Osteocyte (in vitro differentiated cells): ENCODE data around the gene DDX51. TPM values are rescaled to one million over a fixed set of nuclear protein-coding genes. Genes with fewer than 3 reads are reported as not detected.

ENCODE experiments used
- DNase-seq: peaks from one replicate; pipeline ENCODE4 v3.0.0; 2021; ENCODE audit warnings: mixed read lengths; ENCODE audit not compliant: unreplicated experiment; ENCODE audit errors: extremely low spot score
- H3K27ac Mint-ChIP-seq: one replicate; pipeline ENCODE4 v1.8.0; 2021; ENCODE audit warnings: mild to moderate bottlenecking, mixed read lengths; ENCODE audit not compliant: unreplicated experiment
- H3K27me3 Mint-ChIP-seq: one replicate; pipeline ENCODE4 v1.8.0; 2021; ENCODE audit warnings: mixed read lengths; ENCODE audit not compliant: unreplicated experiment
- H3K36me3 Mint-ChIP-seq: one replicate; pipeline ENCODE4 v1.8.0; 2021; ENCODE audit warnings: mixed read lengths; ENCODE audit not compliant: unreplicated experiment
- H3K4me1 Mint-ChIP-seq: one replicate; pipeline ENCODE4 v1.8.0; 2021; ENCODE audit warnings: mixed read lengths; ENCODE audit not compliant: unreplicated experiment
- H3K4me3 Mint-ChIP-seq: one replicate; pipeline ENCODE4 v1.8.0; 2021; ENCODE audit warnings: mild to moderate bottlenecking, moderate library complexity, mixed read lengths; ENCODE audit not compliant: unreplicated experiment
- H3K9me3 Mint-ChIP-seq: one replicate; pipeline ENCODE4 v1.8.0; 2021; ENCODE audit warnings: mixed read lengths; ENCODE audit not compliant: unreplicated experiment
- total RNA-seq: library from RNA; stranded (reverse); gene quantifications from 2 replicates; pipeline ENCODE4 v1.2.1, GENCODE V29; 2021
- TF ChIP-seq, protein P1 (sequence below): fragments of 200-600 bp; sonication (generic); IDR thresholded peaks from 2 replicates; pipeline ENCODE4 v1.5.0; 2021; ENCODE audit warnings: antibody characterized with exemption, mild to moderate bottlenecking, moderate library complexity

Gene DDX51
- total RNA-seq, 1 donor from 2014 or later = 17.7 TPM

DNA sequence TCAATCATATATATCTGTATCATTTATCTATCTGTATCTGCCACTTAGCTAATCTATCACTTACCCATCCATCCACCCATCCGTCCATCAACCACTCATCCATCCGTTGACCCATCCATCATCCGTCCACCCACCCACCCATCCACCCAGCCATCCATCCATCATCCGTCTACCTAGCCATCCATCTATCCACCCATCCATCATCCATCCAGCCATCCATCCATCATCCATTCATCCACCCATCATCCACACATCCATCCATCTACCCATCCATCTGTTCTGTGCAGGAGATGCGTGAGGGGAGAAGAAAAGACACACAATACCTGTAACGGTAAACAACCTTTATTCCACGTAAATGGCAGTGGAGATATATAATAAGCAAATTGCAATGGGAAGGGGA is 20.3 kb upstream of the DDX51 start:
- Mint-ChIP-seq H3K27me3 (peaks cover 2% of the 10 kb centered on the region), H3K4me3 (no peak overlapping the region), H3K27ac (no peak overlapping the region), H3K36me3 (no peaks in the 10 kb centered on the region), H3K9me3 (no peaks in the 10 kb centered on the region), H3K4me1 (peaks cover 8% of the 10 kb centered on the region)
- no peak for DNase-seq
- TF ChIP-seq, protein P1, sequence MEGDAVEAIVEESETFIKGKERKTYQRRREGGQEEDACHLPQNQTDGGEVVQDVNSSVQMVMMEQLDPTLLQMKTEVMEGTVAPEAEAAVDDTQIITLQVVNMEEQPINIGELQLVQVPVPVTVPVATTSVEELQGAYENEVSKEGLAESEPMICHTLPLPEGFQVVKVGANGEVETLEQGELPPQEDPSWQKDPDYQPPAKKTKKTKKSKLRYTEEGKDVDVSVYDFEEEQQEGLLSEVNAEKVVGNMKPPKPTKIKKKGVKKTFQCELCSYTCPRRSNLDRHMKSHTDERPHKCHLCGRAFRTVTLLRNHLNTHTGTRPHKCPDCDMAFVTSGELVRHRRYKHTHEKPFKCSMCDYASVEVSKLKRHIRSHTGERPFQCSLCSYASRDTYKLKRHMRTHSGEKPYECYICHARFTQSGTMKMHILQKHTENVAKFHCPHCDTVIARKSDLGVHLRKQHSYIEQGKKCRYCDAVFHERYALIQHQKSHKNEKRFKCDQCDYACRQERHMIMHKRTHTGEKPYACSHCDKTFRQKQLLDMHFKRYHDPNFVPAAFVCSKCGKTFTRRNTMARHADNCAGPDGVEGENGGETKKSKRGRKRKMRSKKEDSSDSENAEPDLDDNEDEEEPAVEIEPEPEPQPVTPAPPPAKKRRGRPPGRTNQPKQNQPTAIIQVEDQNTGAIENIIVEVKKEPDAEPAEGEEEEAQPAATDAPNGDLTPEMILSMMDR = no peak

DNA sequence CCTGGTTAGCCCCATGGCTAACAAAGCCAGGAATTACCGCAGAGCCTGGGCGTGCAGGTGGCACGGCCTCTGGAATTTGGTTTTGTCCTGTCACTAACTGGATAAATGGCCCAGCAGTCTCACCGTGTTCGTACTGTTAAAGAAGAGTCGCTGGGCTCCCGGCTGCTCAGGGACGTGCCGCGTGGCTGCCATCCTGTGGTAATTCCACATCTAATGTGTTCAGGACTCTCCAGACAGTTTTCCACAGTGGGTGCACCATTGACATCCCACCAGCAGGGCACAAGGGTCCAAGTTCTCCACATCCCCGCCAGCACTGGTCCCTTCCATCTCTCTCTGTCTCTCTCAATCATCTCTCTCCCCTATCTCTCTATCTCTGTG is 19.8 kb upstream of the DDX51 start:
- no peaks in the 10 kb centered on the region for H3K36me3 Mint-ChIP-seq
- peaks cover 8% of the 10 kb centered on the region for H3K4me1 Mint-ChIP-seq
- H3K27me3 Mint-ChIP-seq = peaks cover 2% of the 10 kb centered on the region
- H3K4me3 Mint-ChIP-seq = no peak overlapping the region
- TF ChIP-seq, protein P1 = no peak
- no peak for DNase-seq
- H3K27ac Mint-ChIP-seq = no peak overlapping the region
- H3K9me3 Mint-ChIP-seq = no peaks in the 10 kb centered on the region

DNA sequence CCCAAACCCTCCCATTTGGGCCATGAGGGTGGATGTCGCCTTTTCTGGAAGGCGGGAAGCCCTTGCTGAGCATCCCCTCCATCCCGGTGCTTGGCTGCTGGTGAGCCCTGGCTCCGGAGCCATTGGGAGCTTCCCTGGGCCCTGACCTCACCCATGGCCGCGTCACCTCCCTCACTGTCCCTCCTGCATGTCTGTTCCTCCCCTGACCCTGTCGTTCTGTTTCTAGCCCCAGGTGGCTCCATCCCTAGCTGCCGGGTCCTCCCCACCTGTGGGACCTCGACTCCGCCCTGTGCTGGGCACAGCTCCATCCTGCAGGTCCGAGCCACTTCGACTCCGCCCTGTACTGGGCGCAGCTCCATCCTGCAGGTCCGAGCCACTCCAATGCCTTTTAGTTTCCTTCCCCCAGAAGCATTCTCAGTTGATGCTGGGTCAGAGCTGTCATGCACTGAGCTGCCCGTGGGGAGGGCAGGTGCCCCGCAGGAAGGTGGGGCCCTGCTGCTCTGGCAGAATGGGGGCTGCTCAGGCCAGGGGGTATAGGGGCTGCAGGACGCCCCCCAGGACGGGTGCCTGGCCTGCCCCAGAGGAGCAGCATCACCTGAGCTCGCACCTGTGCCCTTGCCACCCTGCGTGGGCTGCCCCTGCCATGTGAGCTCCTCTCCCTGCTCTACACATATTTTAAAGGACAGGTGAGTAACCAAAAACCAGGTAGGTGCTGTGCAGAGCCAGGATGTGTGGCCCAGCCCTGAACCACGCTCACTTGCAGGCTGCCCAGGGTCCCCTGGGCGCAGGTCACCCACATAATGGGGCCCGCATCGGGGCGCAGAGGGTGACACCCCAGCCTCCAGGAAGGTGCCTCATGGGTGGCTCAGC is 19.2 kb upstream of the DDX51 start:
- no peak for DNase-seq
- Mint-ChIP-seq H3K27ac (no peak overlapping the region), H3K36me3 (no peaks in the 10 kb centered on the region), H3K27me3 (peaks cover 2% of the 10 kb centered on the region), H3K4me3 (no peak overlapping the region), H3K4me1 (peaks cover 8% of the 10 kb centered on the region), H3K9me3 (no peaks in the 10 kb centered on the region)
- TF ChIP-seq, protein P1 = no peak

DNA sequence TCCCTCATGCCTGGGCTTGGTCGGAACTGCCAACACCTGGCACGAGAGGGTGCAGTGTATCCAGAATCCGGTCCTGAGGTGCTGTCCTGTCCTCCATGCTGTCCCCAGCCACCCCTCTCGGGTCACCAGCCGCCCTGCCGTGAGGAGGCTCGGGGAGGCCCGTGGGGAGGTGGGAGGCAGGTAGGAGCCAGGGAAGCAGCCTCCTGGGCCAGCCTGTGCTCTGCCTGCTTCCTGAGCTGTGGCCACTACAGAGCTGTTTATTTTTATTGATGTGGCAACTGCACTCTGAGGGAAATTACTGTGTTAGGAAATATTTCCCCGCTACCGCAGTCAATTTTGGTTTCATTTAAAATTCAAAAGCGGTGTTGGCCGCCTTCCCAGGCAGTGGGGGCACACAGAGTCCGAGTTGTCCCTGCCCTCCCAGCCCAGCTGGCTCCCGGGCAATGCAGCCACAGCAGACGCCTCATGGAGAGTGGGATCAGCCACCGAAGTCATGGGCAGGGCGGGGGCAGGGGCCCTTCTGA is 18.5 kb upstream of the DDX51 start:
- peak overlapping the region; percentile 38 for H3K27ac Mint-ChIP-seq
- TF ChIP-seq, protein P1 = no peak
- peaks cover 8% of the 10 kb centered on the region for H3K4me1 Mint-ChIP-seq
- H3K27me3 Mint-ChIP-seq = peaks cover 2% of the 10 kb centered on the region
- H3K9me3 Mint-ChIP-seq = no peaks in the 10 kb centered on the region
- no peak for DNase-seq
- no peaks in the 10 kb centered on the region for H3K36me3 Mint-ChIP-seq
- no peak overlapping the region for H3K4me3 Mint-ChIP-seq

DNA sequence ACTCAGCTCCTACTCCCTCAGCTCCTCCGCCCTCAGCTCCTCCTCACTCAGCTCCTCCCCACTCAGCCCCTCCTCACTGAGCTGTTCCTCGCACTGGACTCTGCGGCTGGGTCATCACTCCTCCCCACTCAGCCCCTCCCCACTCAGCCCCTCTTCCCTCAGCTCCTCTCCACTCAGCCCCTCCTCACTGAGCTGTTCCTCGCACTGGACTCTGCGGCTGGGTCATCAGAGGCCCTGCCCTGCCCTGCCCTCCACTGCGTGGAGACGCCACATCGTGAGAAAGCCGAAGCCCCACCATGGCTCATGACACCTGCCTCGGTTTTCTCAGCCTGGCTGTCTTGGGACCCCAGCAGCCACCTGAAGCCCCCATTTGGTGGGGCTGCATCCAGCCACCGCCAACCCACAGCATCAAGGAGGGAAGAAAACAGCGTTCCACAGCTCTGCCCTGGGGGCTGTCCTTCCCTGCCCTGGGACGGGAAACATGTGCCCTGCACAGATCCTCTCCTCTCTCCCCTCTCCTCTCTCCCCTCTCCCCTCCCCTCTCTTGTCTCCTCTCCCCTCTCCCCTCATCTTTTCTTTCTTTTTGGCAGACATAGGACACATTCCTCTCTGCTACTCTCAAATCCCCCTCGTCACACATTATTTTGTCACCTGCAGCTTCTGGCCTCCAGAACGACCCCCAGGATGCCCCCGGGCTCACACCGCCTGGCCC is 17.8 kb upstream of the DDX51 start:
- H3K36me3 Mint-ChIP-seq = no peaks in the 10 kb centered on the region
- H3K4me3 Mint-ChIP-seq = no peak overlapping the region
- H3K27ac Mint-ChIP-seq = peak overlapping the region; percentile 38
- H3K27me3 Mint-ChIP-seq = peaks cover 2% of the 10 kb centered on the region
- DNase-seq = no peak
- TF ChIP-seq, protein P1 = no peak
- peaks cover 8% of the 10 kb centered on the region for H3K4me1 Mint-ChIP-seq
- no peaks in the 10 kb centered on the region for H3K9me3 Mint-ChIP-seq
